ENCODE data around the gene UGT2B11. TPM values are rescaled to one million over a fixed set of nuclear protein-coding genes. Genes with fewer than 3 reads are reported as not detected.
"Not testable (repeated sequence)": the region's sequence is repeated elsewhere in the genome, so short reads cannot be mapped to it uniquely, and the experiment has no call there.

UGT2B11 gene
- total RNA-seq: not detected
- not detected for polyA plus RNA-seq

DNA sequence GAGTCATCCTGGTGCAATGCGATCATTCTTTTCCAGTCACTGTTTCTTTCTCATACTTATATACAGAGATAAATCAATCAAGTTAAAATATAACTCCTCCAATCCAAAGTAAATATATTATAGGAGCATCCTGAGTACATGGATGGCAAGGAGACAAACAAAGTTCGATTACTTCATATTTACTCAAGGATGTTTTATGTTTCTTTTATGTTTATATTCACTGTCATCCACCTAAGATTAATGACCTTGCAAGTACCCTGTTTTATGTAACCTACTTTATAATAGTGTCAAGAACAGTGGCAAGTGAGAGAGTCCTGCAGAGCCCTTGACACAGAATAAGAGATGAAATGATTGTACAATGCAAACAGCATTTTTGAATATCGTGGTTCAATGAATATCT is at the start of gene UGT2B11:
Gene UGT2B11, minus strand, starts transcription at position 33 of the 400 bp plus-strand sequence. Its CDS starts 26 bp downstream, at position 7.
- Mint-ChIP-seq H3K27me3 (no peaks in the 10 kb centered on the region), H3K36me3 (no peaks in the 10 kb centered on the region), H3K4me3 (no peak within 1 kb of the TSS), H3K27ac (no peak within 1 kb of the TSS), H3K4me1 (no peaks in the 10 kb centered on the region), H3K9me3 (no peaks in the 10 kb centered on the region)
- POLR2A ChIA-PET (ENCODE audit: partially characterized antibody): no interaction called here
- Histone ChIP-seq H3K36me3 (ENCODE audit: insufficient read depth, low read length) (no peaks in the 10 kb centered on the region), H3K9me3 (ENCODE audit: control insufficient read depth in 1 of 2, low read length in 2 of 2) (no peaks in the 10 kb centered on the region), H3K27me3 (ENCODE audit: insufficient read depth, low read length) (no peaks in the 10 kb centered on the region), H3K4me3 (ENCODE audit: low read length in 2 of 2) (no peak within 1 kb of the TSS), H3K4me1 (ENCODE audit: insufficient read depth, low read length) (no peaks in the 10 kb centered on the region), H3K27ac (ENCODE audit: low read depth, low read length) (no peak within 1 kb of the TSS)
- no peak for DNase-seq
- intact Hi-C loops (cut with micrococcal nuclease): no loop called here
- CTCF ChIA-PET (ENCODE audit: partially characterized antibody): no interaction called here

- H3K27ac ChIP-seq (ENCODE audit: low read depth, low read length); H3K27me3 ChIP-seq (ENCODE audit: insufficient read depth, low read length); H3K9me3 Mint-ChIP-seq; H3K4me1 Mint-ChIP-seq; H3K9me3 ChIP-seq (ENCODE audit: control insufficient read depth in 1 of 2, low read length in 2 of 2); H3K4me3 ChIP-seq (ENCODE audit: low read length in 2 of 2); H3K4me3 Mint-ChIP-seq; H3K27ac Mint-ChIP-seq; H3K27me3 Mint-ChIP-seq; CTCF ChIA-PET (ENCODE audit: partially characterized antibody); intact Hi-C loops (cut with micrococcal nuclease); DNase-seq; H3K4me1 ChIP-seq (ENCODE audit: insufficient read depth, low read length); H3K36me3 ChIP-seq (ENCODE audit: insufficient read depth, low read length); H3K36me3 Mint-ChIP-seq; POLR2A ChIA-PET (ENCODE audit: partially characterized antibody): not testable (repeated sequence)
These were observed 38.7 kb upstream of the UGT2B11 start for GRCh38 chr4:69253147-69253772.

DNA sequence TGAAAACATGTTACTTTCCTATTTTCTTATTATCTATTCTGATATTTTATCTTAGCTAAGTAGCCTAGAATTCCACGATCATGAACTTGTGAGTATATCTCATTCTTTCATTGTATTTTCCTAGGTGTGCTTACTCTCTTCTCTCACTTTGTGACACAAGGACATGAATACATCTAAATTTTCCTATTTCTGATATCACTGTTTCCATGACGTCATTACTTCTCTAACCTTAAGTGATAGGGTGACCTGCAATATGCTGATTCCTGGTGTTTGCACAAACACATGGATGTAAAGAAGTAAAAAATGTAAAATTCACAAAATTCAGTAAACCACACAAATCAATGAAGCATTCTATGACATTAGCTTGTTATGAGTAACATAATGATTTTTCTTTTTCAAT is 36.3 kb upstream of the UGT2B11 start:
- H3K4me3 Mint-ChIP-seq; H3K4me1 ChIP-seq (ENCODE audit: insufficient read depth, low read length); H3K36me3 Mint-ChIP-seq; intact Hi-C loops (cut with micrococcal nuclease); DNase-seq; CTCF ChIA-PET (ENCODE audit: partially characterized antibody); H3K9me3 ChIP-seq (ENCODE audit: control insufficient read depth in 1 of 2, low read length in 2 of 2); H3K27me3 ChIP-seq (ENCODE audit: insufficient read depth, low read length); H3K36me3 ChIP-seq (ENCODE audit: insufficient read depth, low read length); H3K27ac Mint-ChIP-seq; H3K27me3 Mint-ChIP-seq; H3K4me1 Mint-ChIP-seq; H3K27ac ChIP-seq (ENCODE audit: low read depth, low read length); H3K4me3 ChIP-seq (ENCODE audit: low read length in 2 of 2); POLR2A ChIA-PET (ENCODE audit: partially characterized antibody): not testable (repeated sequence)
- peaks cover 0 to 21% (median 3%) of the 10 kb centered on the region in 8 donors for H3K9me3 Mint-ChIP-seq

DNA sequence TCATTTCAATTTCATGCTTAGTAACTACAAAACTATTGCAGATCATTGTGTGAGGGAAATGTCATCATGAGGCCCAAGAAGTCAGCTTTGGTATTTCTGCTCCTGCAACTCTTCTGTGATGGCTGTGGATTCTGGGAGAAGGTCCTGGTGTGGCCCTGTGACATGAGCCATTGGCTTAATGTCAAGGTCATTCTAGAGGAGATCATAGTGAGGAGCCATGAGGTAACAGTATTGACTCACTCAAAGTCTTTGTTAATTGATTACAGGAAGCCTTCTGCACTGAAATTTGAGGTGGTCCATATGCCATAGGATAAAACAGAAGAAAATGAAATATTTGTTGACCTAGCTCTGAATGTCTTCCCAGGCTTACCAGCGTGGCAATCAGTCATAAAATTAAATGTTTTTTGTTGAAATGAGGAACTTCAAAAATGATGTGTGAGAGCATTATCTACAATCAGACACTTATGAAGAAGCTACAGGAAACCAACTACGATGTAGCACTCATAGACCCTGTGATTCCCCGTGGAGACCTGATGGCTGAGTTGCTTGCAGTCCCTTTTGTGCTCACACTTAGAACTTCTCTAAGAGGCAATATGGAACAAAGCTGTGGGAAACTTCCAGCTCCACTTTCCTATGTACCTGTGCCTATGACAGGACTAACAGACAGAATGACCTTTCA is 28.2 kb upstream of the UGT2B11 start:
- H3K36me3 Mint-ChIP-seq; H3K27ac ChIP-seq (ENCODE audit: low read depth, low read length); H3K4me3 Mint-ChIP-seq; CTCF ChIA-PET (ENCODE audit: partially characterized antibody); POLR2A ChIA-PET (ENCODE audit: partially characterized antibody); H3K4me3 ChIP-seq (ENCODE audit: low read length in 2 of 2); H3K4me1 ChIP-seq (ENCODE audit: insufficient read depth, low read length); H3K4me1 Mint-ChIP-seq; H3K27me3 Mint-ChIP-seq; intact Hi-C loops (cut with micrococcal nuclease); H3K27me3 ChIP-seq (ENCODE audit: insufficient read depth, low read length); DNase-seq; H3K36me3 ChIP-seq (ENCODE audit: insufficient read depth, low read length); H3K9me3 ChIP-seq (ENCODE audit: control insufficient read depth in 1 of 2, low read length in 2 of 2); H3K27ac Mint-ChIP-seq: not testable (repeated sequence)
- H3K9me3 Mint-ChIP-seq: peaks cover 0 to 22% (median 7%) of the 10 kb centered on the region in 8 donors

DNA sequence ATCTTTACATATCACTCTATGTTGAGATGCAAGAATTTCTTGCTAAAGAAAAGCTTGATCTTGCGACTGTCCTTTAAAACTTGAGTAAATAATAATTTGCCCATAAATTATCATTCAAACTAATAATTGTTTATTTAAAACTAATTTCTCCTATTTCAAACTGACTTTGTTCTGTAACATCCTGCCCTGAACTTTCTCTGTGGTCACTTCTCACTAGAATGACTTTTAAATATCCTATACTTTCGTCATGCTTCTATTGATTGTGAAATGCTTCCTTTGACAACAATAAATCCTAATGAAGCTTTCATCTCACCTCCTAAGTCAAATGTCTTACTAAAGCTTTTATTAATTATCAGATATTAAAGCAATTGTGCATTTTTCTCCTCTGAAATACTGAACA is 27.2 kb upstream of the UGT2B11 start:
- H3K4me3 Mint-ChIP-seq; H3K9me3 ChIP-seq (ENCODE audit: control insufficient read depth in 1 of 2, low read length in 2 of 2); CTCF ChIA-PET (ENCODE audit: partially characterized antibody); H3K27ac Mint-ChIP-seq; intact Hi-C loops (cut with micrococcal nuclease); H3K36me3 Mint-ChIP-seq; H3K4me3 ChIP-seq (ENCODE audit: low read length in 2 of 2); H3K4me1 Mint-ChIP-seq; H3K4me1 ChIP-seq (ENCODE audit: insufficient read depth, low read length); H3K27ac ChIP-seq (ENCODE audit: low read depth, low read length); DNase-seq; H3K27me3 Mint-ChIP-seq; H3K27me3 ChIP-seq (ENCODE audit: insufficient read depth, low read length); POLR2A ChIA-PET (ENCODE audit: partially characterized antibody); H3K36me3 ChIP-seq (ENCODE audit: insufficient read depth, low read length): not testable (repeated sequence)
- H3K9me3 Mint-ChIP-seq: peaks cover 0 to 15% (median 7%) of the 10 kb centered on the region in 8 donors

- POLR2A ChIA-PET (ENCODE audit: partially characterized antibody); intact Hi-C loops (cut with micrococcal nuclease): not testable (repeated sequence)
These were observed 26.2 kb upstream of the UGT2B11 start for GRCh38 chr4:69240787-69241186.

GRCh38 chr4:69239557-69240168 is 25.1 kb upstream of the UGT2B11 start:
- no peaks in the 10 kb centered on the region for H3K4me1 Mint-ChIP-seq

More at GRCh38 chr4:69240787-69241186, 26.2 kb upstream of the UGT2B11 start:
- H3K36me3 Mint-ChIP-seq; H3K27me3 ChIP-seq (ENCODE audit: insufficient read depth, low read length); H3K9me3 Mint-ChIP-seq; H3K4me3 Mint-ChIP-seq; H3K27ac Mint-ChIP-seq; H3K27ac ChIP-seq (ENCODE audit: low read depth, low read length); H3K4me1 ChIP-seq (ENCODE audit: insufficient read depth, low read length); CTCF ChIA-PET (ENCODE audit: partially characterized antibody); H3K9me3 ChIP-seq (ENCODE audit: control insufficient read depth in 1 of 2, low read length in 2 of 2); DNase-seq; H3K27me3 Mint-ChIP-seq; H3K36me3 ChIP-seq (ENCODE audit: insufficient read depth, low read length); H3K4me1 Mint-ChIP-seq; H3K4me3 ChIP-seq (ENCODE audit: low read length in 2 of 2): not testable (repeated sequence)

More at GRCh38 chr4:69239557-69240168, 25.1 kb upstream of the UGT2B11 start:
- intact Hi-C loops (cut with micrococcal nuclease): no loop called here
- CTCF ChIA-PET (ENCODE audit: partially characterized antibody): no interaction called here
- POLR2A ChIA-PET (ENCODE audit: partially characterized antibody): no interaction called here
- Histone ChIP-seq H3K27me3 (ENCODE audit: insufficient read depth, low read length) (no peaks in the 10 kb centered on the region), H3K9me3 (ENCODE audit: control insufficient read depth in 1 of 2, low read length in 2 of 2) (no peaks in the 10 kb centered on the region), H3K27ac (ENCODE audit: low read depth, low read length) (no peak overlapping the region), H3K36me3 (ENCODE audit: insufficient read depth, low read length) (no peaks in the 10 kb centered on the region), H3K4me3 (ENCODE audit: low read length in 2 of 2) (no peak overlapping the region), H3K4me1 (ENCODE audit: insufficient read depth, low read length) (no peaks in the 10 kb centered on the region)
- no peak overlapping the region for H3K4me3 Mint-ChIP-seq
- H3K36me3 Mint-ChIP-seq: no peaks in the 10 kb centered on the region
- no peak overlapping the region for H3K27ac Mint-ChIP-seq
- H3K9me3 Mint-ChIP-seq: peaks cover 0 to 9% (median 4%) of the 10 kb centered on the region in 8 donors
- DNase-seq: no peak
- no peaks in the 10 kb centered on the region for H3K27me3 Mint-ChIP-seq
